RWPE2 (cell line): ENCODE measurements around the gene SDC3.

Experiments used
- ATAC-seq: fragments of 200-7000 bp; cut with Tn5 transposase; 3 replicates; pipeline ENCODE4 v1.9.1; 2021; ENCODE audit warnings: low read depth
- DNase-seq: peaks from one replicate; pipeline ENCODE4 v3.0.0-alpha.2; 2020; ENCODE audit warnings: low spot score
- H3K27ac ChIP-seq: fragments of 450-650 bp; 2 replicates; pipeline ENCODE4 v1.5.1; 2017; ENCODE audit warnings: mild to moderate bottlenecking; ENCODE audit not compliant: poor library complexity, severe bottlenecking
- H3K27me3 ChIP-seq: fragments of 250-450 bp; sonication (Bioruptor Pico); 2 replicates; pipeline ENCODE4 v1.5.1; 2021; ENCODE audit warnings: mild to moderate bottlenecking, moderate library complexity; ENCODE audit not compliant: insufficient read depth, poor library complexity, severe bottlenecking
- H3K36me3 ChIP-seq: fragments of 250-450 bp; sonication (Bioruptor Pico); 2 replicates; pipeline ENCODE4 v1.5.1; 2020; ENCODE audit warnings: low read depth, mild to moderate bottlenecking, moderate library complexity
- H3K4me1 ChIP-seq: fragments of 250-450 bp; sonication (Bioruptor Pico); 2 replicates; pipeline ENCODE4 v1.5.1; 2021; ENCODE audit warnings: mild to moderate bottlenecking, moderate library complexity; ENCODE audit not compliant: insufficient read depth, poor library complexity, severe bottlenecking
- H3K4me3 ChIP-seq: fragments of 250-450 bp; sonication (Bioruptor Pico); 2 replicates; pipeline ENCODE4 v1.5.1; 2021; ENCODE audit warnings: mild to moderate bottlenecking, moderate library complexity; ENCODE audit not compliant: severe bottlenecking
- H3K9me3 ChIP-seq: fragments of 250-450 bp; sonication (Bioruptor Pico); 2 replicates; pipeline ENCODE4 v1.5.1; 2021; ENCODE audit warnings: mild to moderate bottlenecking, moderate library complexity; ENCODE audit not compliant: severe bottlenecking
- CTCF ChIP-seq: fragments of 450-650 bp; IDR thresholded peaks from one replicate; pipeline ENCODE4 v1.5.1; 2017; ENCODE audit warnings: mild to moderate bottlenecking, moderate library complexity; ENCODE audit not compliant: poor library complexity, severe bottlenecking

SDC3 gene

GRCh38 chr1:30856260-30856790 lies 52.2 kb downstream of the SDC3 start:
- Histone ChIP-seq H3K36me3 (no peaks in the 10 kb centered on the region), H3K4me1 (no peaks in the 10 kb centered on the region), H3K9me3 (no peaks in the 10 kb centered on the region), H3K4me3 (no peak overlapping the region), H3K27me3 (no peaks in the 10 kb centered on the region), H3K27ac (no peak overlapping the region)
- no peak for DNase-seq
- no peak for TF ChIP-seq CTCF
- no peak for ATAC-seq

GRCh38 chr1:30855686-30856259 lies 52.8 kb downstream of the SDC3 start:
- H3K4me1 ChIP-seq: no peaks in the 10 kb centered on the region
- no peak for TF ChIP-seq CTCF
- H3K36me3 ChIP-seq: no peaks in the 10 kb centered on the region
- ATAC-seq: no peak
- no peaks in the 10 kb centered on the region for H3K27me3 ChIP-seq
- H3K4me3 ChIP-seq: no peak overlapping the region
- no peak overlapping the region for H3K27ac ChIP-seq
- H3K9me3 ChIP-seq: no peaks in the 10 kb centered on the region
- DNase-seq: no peak

GRCh38 chr1:30853350-30853749 lies 55.2 kb downstream of the SDC3 start:
- TF ChIP-seq CTCF: no peak
- DNase-seq (no peak), ATAC-seq (no peak)
- Histone ChIP-seq H3K27me3 (no peaks in the 10 kb centered on the region), H3K4me1 (no peaks in the 10 kb centered on the region), H3K27ac (no peak overlapping the region), H3K4me3 (no peak overlapping the region), H3K36me3 (no peaks in the 10 kb centered on the region), H3K9me3 (no peaks in the 10 kb centered on the region)

- no peaks in the 10 kb centered on the region for H3K9me3 ChIP-seq
- H3K36me3 ChIP-seq: no peaks in the 10 kb centered on the region
- H3K27me3 ChIP-seq: no peaks in the 10 kb centered on the region
- DNase-seq: no peak
- TF ChIP-seq CTCF: no peak
- H3K4me1 ChIP-seq: no peaks in the 10 kb centered on the region
- no peak overlapping the region for H3K4me3 ChIP-seq
- no peak overlapping the region for H3K27ac ChIP-seq
- ATAC-seq: no peak
These were observed 56.5 kb downstream of the SDC3 start for GRCh38 chr1:30852026-30852425.

- ATAC-seq (no peak), DNase-seq (no peak)
- Histone ChIP-seq H3K27ac (no peak overlapping the region), H3K4me1 (no peaks in the 10 kb centered on the region), H3K4me3 (no peak overlapping the region), H3K27me3 (no peaks in the 10 kb centered on the region), H3K36me3 (no peaks in the 10 kb centered on the region), H3K9me3 (no peaks in the 10 kb centered on the region)
- no peak for TF ChIP-seq CTCF
These were observed 57.3 kb downstream of the SDC3 start for GRCh38 chr1:30851286-30851685.
